IPS DF 6.9 (cell line): ENCODE results near the gene SSUH2.
"Not testable (repeated sequence)": the region's sequence is repeated elsewhere in the genome, so short reads cannot be mapped to it uniquely, and the experiment has no call there.

Experiments used
- DNase-seq: peaks from one replicate; pipeline ENCODE4 v3.0.0-alpha.2; 2013; ENCODE audit warnings: low read depth, low spot score
- H3K27ac ChIP-seq: one replicate; pipeline ENCODE4 v1.5.1; 2013; ENCODE audit warnings: low read length, control low read depth
- H3K27me3 ChIP-seq: 2 replicates; pipeline ENCODE4 v1.6.1; 2013; ENCODE audit warnings: mild to moderate bottlenecking, low read length; ENCODE audit not compliant: control insufficient read depth, insufficient read depth
- H3K36me3 ChIP-seq: 2 replicates; pipeline ENCODE4 v1.6.1; 2013; ENCODE audit warnings: low read length; ENCODE audit not compliant: control insufficient read depth, insufficient read depth
- H3K4me1 ChIP-seq: 2 replicates; pipeline ENCODE4 v1.6.1; 2013; ENCODE audit warnings: low read length; ENCODE audit not compliant: control insufficient read depth, insufficient read depth
- H3K4me3 ChIP-seq: 2 replicates; pipeline ENCODE4 v1.5.1; 2013; ENCODE audit warnings: mild to moderate bottlenecking, low read length
- H3K9me3 ChIP-seq: 2 replicates; pipeline ENCODE4 v1.6.1; 2013; ENCODE audit warnings: low read length, inconsistent platforms; ENCODE audit not compliant: control insufficient read depth, insufficient read depth
- WGBS: extraction: QIAGEN DNeasy Blood & Tissue Kit; methylation state at CpG from one replicate; pipeline ENCODE4 v1.1.7; 2013; ENCODE audit warnings: mixed read lengths, missing lambda C conversion rate; ENCODE audit not compliant: insufficient read length, insufficient coverage; 5-methylcytosine and 5-hydroxymethylcytosine counted together

SSUH2 gene

GRCh38 chr3:8596321-8597218 is 48.0 kb downstream of the SSUH2 start:
- no peaks in the 10 kb centered on the region for H3K36me3 ChIP-seq
- no peaks in the 10 kb centered on the region for H3K27me3 ChIP-seq
- H3K27ac ChIP-seq = no peak overlapping the region
- H3K9me3 ChIP-seq = no peaks in the 10 kb centered on the region
- no CpG with 5 or more reads among the region's 18 CpGs for WGBS
- H3K4me3 ChIP-seq = no peak overlapping the region
- DNase-seq = no peak
- 0 out of 2 replicates have a peak, but pooled peaks cover 1% of the 10 kb centered on the region for H3K4me1 ChIP-seq

DNA sequence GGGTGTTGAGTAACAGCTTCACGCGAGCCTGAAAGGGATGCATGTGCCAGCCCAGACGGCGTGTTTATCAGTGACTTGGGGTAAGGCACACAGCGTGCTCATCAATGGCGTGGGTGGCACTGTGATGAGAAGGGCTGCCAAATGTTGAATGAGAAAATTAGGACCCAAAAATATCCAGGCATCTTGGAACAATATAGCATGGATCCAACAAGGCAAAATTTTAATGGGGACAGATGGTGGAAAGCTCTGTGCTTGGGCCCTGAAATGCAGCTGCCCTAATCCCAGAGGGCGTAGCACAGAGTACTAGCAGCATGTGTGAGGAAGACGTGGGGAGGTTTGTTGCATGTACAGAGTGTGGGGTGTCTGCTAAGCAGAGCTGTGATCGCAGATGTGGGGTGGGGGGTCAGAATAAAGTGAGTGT is 48.9 kb downstream of the SSUH2 start:
- no peaks in the 10 kb centered on the region for H3K9me3 ChIP-seq
- no peaks in the 10 kb centered on the region for H3K27me3 ChIP-seq
- H3K27ac ChIP-seq = no peak overlapping the region
- DNase-seq = no peak
- no peak overlapping the region for H3K4me3 ChIP-seq
- H3K36me3 ChIP-seq = no peaks in the 10 kb centered on the region
- WGBS = no CpG with 5 or more reads among the region's 9 CpGs
- H3K4me1 ChIP-seq = 0 out of 2 replicates have a peak, but pooled peaks cover 1% of the 10 kb centered on the region

DNA sequence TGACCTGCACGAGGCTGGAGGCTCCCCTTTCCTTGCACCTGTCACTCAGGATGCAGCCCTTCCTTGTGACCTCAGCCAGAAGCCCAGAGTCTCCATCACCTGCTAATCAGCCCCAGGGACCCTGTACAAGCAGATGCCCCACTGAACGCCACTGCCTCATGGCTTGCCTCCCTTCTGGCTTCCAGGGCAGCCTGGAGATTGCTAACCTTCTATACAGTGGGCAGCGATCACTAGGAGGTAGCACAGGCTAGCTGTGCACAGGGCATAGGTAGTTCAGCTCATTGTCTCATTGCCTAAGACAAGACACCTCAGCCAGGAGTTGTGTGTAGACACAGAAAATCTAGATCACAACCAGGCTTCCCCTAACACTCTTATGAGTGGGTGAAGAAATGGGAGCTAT is 49.3 kb downstream of the SSUH2 start:
- no peaks in the 10 kb centered on the region for H3K9me3 ChIP-seq
- WGBS = no CpG with 5 or more reads among the region's 3 CpGs

GRCh38 chr3:8593021-8593827 is 51.4 kb downstream of the SSUH2 start:
- 0 out of 2 replicates have a peak, but pooled peaks cover 1% of the 10 kb centered on the region for H3K4me1 ChIP-seq
- no peaks in the 10 kb centered on the region for H3K36me3 ChIP-seq
- no peak for DNase-seq
- H3K4me3 ChIP-seq = no peak overlapping the region
- WGBS = no CpG with 5 or more reads among the region's 9 CpGs
- no peak overlapping the region for H3K27ac ChIP-seq
- no peaks in the 10 kb centered on the region for H3K27me3 ChIP-seq
- H3K9me3 ChIP-seq = no peaks in the 10 kb centered on the region

More for the DNA sequence above, 49.3 kb downstream of the SSUH2 start:
- no peaks in the 10 kb centered on the region for H3K27me3 ChIP-seq
- no peak for DNase-seq
- no peaks in the 10 kb centered on the region for H3K36me3 ChIP-seq
- H3K4me3 ChIP-seq = no peak overlapping the region
- H3K4me1 ChIP-seq = 0 out of 2 replicates have a peak, but pooled peaks cover 1% of the 10 kb centered on the region
- no peak overlapping the region for H3K27ac ChIP-seq

- no peak overlapping the region for H3K4me3 ChIP-seq
- H3K27me3 ChIP-seq = no peaks in the 10 kb centered on the region
- no peaks in the 10 kb centered on the region for H3K9me3 ChIP-seq
- no peak for DNase-seq
- H3K36me3 ChIP-seq = no peaks in the 10 kb centered on the region
- WGBS = no CpG with 5 or more reads among the region's 6 CpGs
- no peak overlapping the region for H3K27ac ChIP-seq
- H3K4me1 ChIP-seq = 0 out of 2 replicates have a peak, but pooled peaks cover 1% of the 10 kb centered on the region
These were observed 54.6 kb downstream of the SSUH2 start for GRCh38 chr3:8589880-8590556.

DNA sequence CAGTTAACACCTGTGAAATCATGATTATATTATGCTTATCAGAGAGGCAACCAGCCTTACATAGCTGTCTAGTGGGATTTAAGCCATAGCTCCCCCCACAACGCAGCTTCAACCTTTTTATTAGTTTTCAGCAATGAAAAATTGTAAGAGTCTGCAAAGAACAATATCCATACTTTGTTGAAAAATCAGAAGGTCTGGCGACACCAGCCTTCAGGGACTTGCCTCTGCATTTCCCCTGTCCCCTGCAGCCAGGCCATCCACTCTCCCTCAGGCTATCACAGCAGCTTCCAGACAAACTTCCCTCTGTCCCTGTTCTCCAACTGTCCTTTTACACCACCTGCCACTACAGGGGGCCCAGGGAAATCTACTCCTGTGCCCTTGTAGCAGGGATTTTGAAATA is 59.9 kb downstream of the SSUH2 start:
- Histone ChIP-seq H3K36me3 (no peaks in the 10 kb centered on the region), H3K4me1 (no peaks in the 10 kb centered on the region), H3K4me3 (no peak overlapping the region), H3K27me3 (no peaks in the 10 kb centered on the region), H3K9me3 (no peaks in the 10 kb centered on the region; the same call in 1 of the 2 replicates), H3K27ac (no peak overlapping the region)
- no peak for DNase-seq
- WGBS = no CpG with 5 or more reads among the region's 2 CpGs

- Histone ChIP-seq H3K9me3 (no peaks in the 10 kb centered on the region; the same call in 1 of the 2 replicates), H3K4me3 (no peak overlapping the region), H3K36me3 (no peaks in the 10 kb centered on the region), H3K27me3 (no peaks in the 10 kb centered on the region), H3K4me1 (no peaks in the 10 kb centered on the region), H3K27ac (no peak overlapping the region)
- WGBS = no CpG with 5 or more reads among the region's 6 CpGs
- DNase-seq = no peak
These were observed 62.7 kb downstream of the SSUH2 start for GRCh38 chr3:8581806-8582445.

GRCh38 chr3:8581373-8581772 is 63.2 kb downstream of the SSUH2 start:
- H3K27me3 ChIP-seq = no peaks in the 10 kb centered on the region
- no CpG with 5 or more reads among the region's 3 CpGs for WGBS

GRCh38 chr3:8580434-8580833 is 64.2 kb downstream of the SSUH2 start:
- not testable (repeated sequence) for H3K9me3 ChIP-seq, H3K4me3 ChIP-seq, DNase-seq, H3K4me1 ChIP-seq, H3K36me3 ChIP-seq, H3K27ac ChIP-seq, H3K27me3 ChIP-seq
- no CpG with 5 or more reads among the region's 5 CpGs for WGBS

More at GRCh38 chr3:8581373-8581772, 63.2 kb downstream of the SSUH2 start:
- no peak for DNase-seq
- no peaks in the 10 kb centered on the region for H3K36me3 ChIP-seq
- H3K9me3 ChIP-seq = no peaks in the 10 kb centered on the region; the same call in 1 of the 2 replicates
- H3K4me3 ChIP-seq = no peak overlapping the region
- no peak overlapping the region for H3K27ac ChIP-seq
- no peaks in the 10 kb centered on the region for H3K4me1 ChIP-seq
